ENCODE results near the gene CISH. TPM values are rescaled to one million over a fixed set of nuclear protein-coding genes. Genes with fewer than 3 reads are reported as not detected.

Gene CISH
- total RNA-seq, 4 donors from 2014 or later, result 5.5 to 15.5 (median 5.8) TPM

GRCh38 chr3:50657407-50657806 is 45.8 kb upstream of the CISH start:
- no peaks in the 10 kb centered on the region for H3K36me3 ChIP-seq
- no peaks in the 10 kb centered on the region for H3K9me3 ChIP-seq
- H3K27me3 ChIP-seq, result no peaks in the 10 kb centered on the region
- H3K27ac ChIP-seq, result no peak overlapping the region
- 92 to 96% methylated on average over 5 of the region's 5 CpGs for WGBS, 2 donors
- DNase-seq (ENCODE audit: low spot score in 2 of 2), result no peak
- TF ChIP-seq EP300 (IDR thresholded peaks at IDR 0.05) (no peak), CTCF (IDR thresholded peaks at IDR 0.05) (no peak), POLR2A (IDR thresholded peaks at IDR 0.05) (no peak)
- H3K4me3 ChIP-seq, result no peak overlapping the region
- H3K4me1 ChIP-seq, result no peaks in the 10 kb centered on the region

GRCh38 chr3:50656417-50657195 is 45.0 kb upstream of the CISH start:
- TF ChIP-seq EP300 (IDR thresholded peaks at IDR 0.05), result no peak
- TF ChIP-seq POLR2A (IDR thresholded peaks at IDR 0.05), result no peak
- no peak for TF ChIP-seq CTCF (IDR thresholded peaks at IDR 0.05)
- H3K27ac ChIP-seq, result no peak overlapping the region
- no peaks in the 10 kb centered on the region for H3K36me3 ChIP-seq
- H3K27me3 ChIP-seq, result no peaks in the 10 kb centered on the region
- no peaks in the 10 kb centered on the region for H3K4me1 ChIP-seq
- no peak overlapping the region for H3K4me3 ChIP-seq
- no peak for DNase-seq (ENCODE audit: low spot score in 2 of 2)
- no peaks in the 10 kb centered on the region for H3K9me3 ChIP-seq
- 55 to 56% methylated on average over 8 of the region's 8 CpGs for WGBS, 2 donors

- no peaks in the 10 kb centered on the region for H3K27me3 ChIP-seq
- no peak overlapping the region for H3K4me3 ChIP-seq
- H3K27ac ChIP-seq, result no peak overlapping the region
- H3K36me3 ChIP-seq, result no peaks in the 10 kb centered on the region
- H3K4me1 ChIP-seq, result no peaks in the 10 kb centered on the region
- no peak for TF ChIP-seq EP300 (IDR thresholded peaks at IDR 0.05)
- no peak for TF ChIP-seq POLR2A (IDR thresholded peaks at IDR 0.05)
- TF ChIP-seq CTCF (IDR thresholded peaks at IDR 0.05), result no peak
- DNase-seq (ENCODE audit: low spot score in 2 of 2), result no peak
- WGBS, 2 donors, result 69 to 70% methylated on average over 2 of the region's 3 CpGs
- no peaks in the 10 kb centered on the region for H3K9me3 ChIP-seq
Measured at GRCh38 chr3:50655009-50655830, 43.6 kb upstream of the CISH start.

- Histone ChIP-seq H3K4me1 (no peaks in the 10 kb centered on the region), H3K27me3 (no peaks in the 10 kb centered on the region), H3K27ac (no peak overlapping the region), H3K4me3 (no peak overlapping the region), H3K36me3 (peaks cover 0 to 7% (median 0%) of the 10 kb centered on the region in 3 donors), H3K9me3 (no peaks in the 10 kb centered on the region)
- DNase-seq (ENCODE audit: low spot score in 2 of 2), result no peak
- TF ChIP-seq EP300 (IDR thresholded peaks at IDR 0.05) (no peak), POLR2A (IDR thresholded peaks at IDR 0.05) (no peak), CTCF (IDR thresholded peaks at IDR 0.05) (no peak)
- 66 to 68% methylated on average over 3 of the region's 3 CpGs for WGBS, 2 donors
Measured at GRCh38 chr3:50653937-50654595, 42.5 kb upstream of the CISH start.
